Measurements from ENCODE around the gene SPCS2. TPM values are rescaled to one million over a fixed set of nuclear protein-coding genes. Genes with fewer than 3 reads are reported as not detected.
A peak's percentile ranks its signal among the peaks of the same experiment; 100 is the strongest.

Gene SPCS2
- polyA plus RNA-seq, 1 of the 3 experiments (the other 2 are of a cell fraction): 49.1 TPM

- Histone ChIP-seq H3K9ac (no peak overlapping the region), H3K4me2 (no peak overlapping the region), H3K79me2 (ENCODE audit: insufficient read depth) (peaks cover 28% of the 10 kb centered on the region; the same call in 1 of the 2 replicates), H2AFZ (ENCODE audit: low read depth) (no peak overlapping the region), H3K4me3 (ENCODE audit: low read depth in 2 of 2, low read length in 1 of 2) (no peak overlapping the region), H3F3A (replicated peaks; ENCODE audit: insufficient read depth) (peaks cover 26% of the 10 kb centered on the region), H4K20me1 (ENCODE audit: insufficient read depth) (no peaks in the 10 kb centered on the region), H3K27ac (ENCODE audit: low read depth in 2 of 2, low read length in 1 of 2) (peak overlapping the region in 1 of 2 experiments; percentile 80; a peak in 2 of 4 replicates), H3K36me3 (replicated peaks in 1 of 2; ENCODE audit: control insufficient read depth in 1 of 2, insufficient read depth in 2 of 2, low read length in 1 of 2) (peaks cover 59 to 73% of the 10 kb centered on the region in 2 experiments), H3K27me3 (ENCODE audit: insufficient read depth) (no peaks in the 10 kb centered on the region), H3K9me3 (no peaks in the 10 kb centered on the region), H3K9me2 (no peaks in the 10 kb centered on the region), H3K4me1 (ENCODE audit: control insufficient read depth in 1 of 2, insufficient read depth in 2 of 2, low read depth in 1 of 2, low read length in 1 of 2) (peaks cover 18 to 21% of the 10 kb centered on the region in 2 experiments)
- TF ChIP-seq FOSL2 (IDR thresholded peaks at IDR 0.05; ENCODE audit: borderline replicate concordance, low read depth): peak; percentile 30; the same call in 1 of the 2 replicates
- no peak for TF ChIP-seq PBX3 (IDR thresholded peaks at IDR 0.05)
- no peak for DNase-seq
- ChIA-PET CTCF (interaction anchor here (0.6 to 6.2 kb wide), 5 partner anchors 19 to 447 kb away, joined by 3 to 24 read pairs (median 4); partner anchors contain the start of gene TPBGL), POLR2A (interaction anchor here (1.1 kb wide), 1 partner anchor 11 kb away, joined by 4 read pairs; the partner anchor contains the start of genes SPCS2 and XRRA1)
- 74% methylated on average over 5 of the region's 5 CpGs for WGBS (ENCODE audit: low lambda C conversion rate)
Measured at GRCh38 chr11:74937696-74938475, 11.2 kb upstream of the SPCS2 start.

GRCh38 chr11:74941492-74941891, 7.6 kb upstream of the SPCS2 start:
- H3K9ac ChIP-seq: no peak overlapping the region
- H3K79me2 ChIP-seq (ENCODE audit: insufficient read depth): peaks cover 43% of the 10 kb centered on the region
- peaks cover 47 to 51% of the 10 kb centered on the region in 2 experiments for H3K36me3 ChIP-seq (replicated peaks in 1 of 2; ENCODE audit: control insufficient read depth in 1 of 2, insufficient read depth in 2 of 2, low read length in 1 of 2)
- H2AFZ ChIP-seq (ENCODE audit: low read depth): no peak overlapping the region
- ChIA-PET CTCF (interaction anchor here (1.4 to 4.6 kb wide), 4 partner anchors 12 to 307 kb away, joined by 3 to 42 read pairs (median 10); no protein-coding TSS in a partner anchor), POLR2A (no interaction called here)
- peaks cover 40% of the 10 kb centered on the region for H3F3A ChIP-seq (replicated peaks; ENCODE audit: insufficient read depth)
- no peaks in the 10 kb centered on the region for H3K27me3 ChIP-seq (ENCODE audit: insufficient read depth)
- H3K9me2 ChIP-seq: no peaks in the 10 kb centered on the region
- H3K4me2 ChIP-seq: no peak overlapping the region
- H4K20me1 ChIP-seq (ENCODE audit: insufficient read depth): no peaks in the 10 kb centered on the region
- H3K9me3 ChIP-seq: no peaks in the 10 kb centered on the region
- H3K4me1 ChIP-seq (ENCODE audit: control insufficient read depth in 1 of 2, insufficient read depth in 2 of 2, low read depth in 1 of 2, low read length in 1 of 2): peaks cover 4 to 31% of the 10 kb centered on the region in 2 experiments
- no peak overlapping the region for H3K4me3 ChIP-seq (ENCODE audit: low read depth in 2 of 2, low read length in 1 of 2)
- H3K27ac ChIP-seq (ENCODE audit: low read depth in 2 of 2, low read length in 1 of 2): no peak overlapping the region
- DNase-seq: no peak
- no peak for TF ChIP-seq MAX (IDR thresholded peaks at IDR 0.05; ENCODE audit: low read depth)
- TF ChIP-seq RCOR1 (IDR thresholded peaks at IDR 0.05; ENCODE audit: low read length): no peak
- no peak for TF ChIP-seq PBX3 (IDR thresholded peaks at IDR 0.05)
- TF ChIP-seq USF2 (IDR thresholded peaks at IDR 0.05; ENCODE audit: borderline replicate concordance, low read depth, low read length): no peak
- no peak for TF ChIP-seq CHD2 (IDR thresholded peaks at IDR 0.05; ENCODE audit: low read length, partially characterized antibody)
- TF ChIP-seq TEAD4 (IDR thresholded peaks at IDR 0.05; ENCODE audit: borderline replicate concordance, insufficient read depth): no peak
